SIG-M5 treated with dmso at 0.1 percent for 504 hours (cell line): ENCODE measurements around the gene MAPT.
"Not testable (repeated sequence)": the region's sequence is repeated elsewhere in the genome, so short reads cannot be mapped to it uniquely, and the experiment has no call there.

Experiments
- DNase-seq: peaks from one replicate; lab custom pipeline; 2025; ENCODE audit not compliant: unreplicated experiment; lab: John Stamatoyannopoulos, UW

The MAPT gene

DNA sequence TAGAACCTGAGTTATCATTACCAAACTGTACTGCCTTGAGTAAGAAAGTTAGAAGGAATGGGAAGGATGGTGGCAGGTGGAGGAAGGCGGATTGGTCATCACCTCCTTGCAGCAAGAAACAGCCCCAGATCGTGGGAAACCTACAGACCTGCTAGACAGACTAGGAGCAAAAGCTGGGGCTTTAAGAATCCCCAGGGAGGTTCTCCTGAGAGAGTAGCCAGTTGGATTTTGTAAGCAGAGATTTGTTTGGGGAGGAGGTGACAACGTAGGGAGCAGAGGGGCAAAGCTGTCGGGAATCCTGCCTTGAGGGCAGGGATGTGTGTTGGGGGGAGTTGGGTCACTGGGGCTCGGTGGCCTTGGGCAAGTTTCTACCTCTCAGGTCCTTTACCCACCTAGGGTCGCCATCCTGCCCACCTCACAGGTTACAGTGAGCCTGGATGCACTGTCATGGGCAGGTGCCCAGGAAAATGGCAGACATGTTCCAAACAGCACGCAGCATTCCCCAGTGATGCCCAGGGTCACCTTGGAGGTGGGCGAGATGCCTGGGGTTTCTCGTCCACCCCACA lies 55.5 kb downstream of the MAPT start:
- DNase-seq = no peak

DNA sequence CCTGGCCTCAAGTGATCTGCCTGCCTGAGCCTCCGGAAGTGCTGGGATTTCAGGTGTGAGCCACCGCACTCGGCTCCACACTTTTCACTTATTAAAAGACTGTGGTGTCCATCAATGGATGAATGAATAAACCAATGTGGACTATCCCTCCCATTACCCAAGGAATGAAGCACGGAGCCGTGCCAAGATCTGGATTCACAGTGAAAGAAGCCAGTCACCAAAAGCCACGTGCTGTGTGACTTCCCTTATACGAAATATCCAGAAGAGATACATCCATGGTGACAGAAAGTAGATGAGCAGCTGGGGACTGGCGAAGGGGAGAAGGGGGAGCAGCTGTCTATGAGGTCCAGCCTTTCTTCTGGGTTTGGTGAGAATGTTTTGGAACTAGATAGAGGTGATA lies 56.5 kb downstream of the MAPT start:
- DNase-seq = no peak

DNA sequence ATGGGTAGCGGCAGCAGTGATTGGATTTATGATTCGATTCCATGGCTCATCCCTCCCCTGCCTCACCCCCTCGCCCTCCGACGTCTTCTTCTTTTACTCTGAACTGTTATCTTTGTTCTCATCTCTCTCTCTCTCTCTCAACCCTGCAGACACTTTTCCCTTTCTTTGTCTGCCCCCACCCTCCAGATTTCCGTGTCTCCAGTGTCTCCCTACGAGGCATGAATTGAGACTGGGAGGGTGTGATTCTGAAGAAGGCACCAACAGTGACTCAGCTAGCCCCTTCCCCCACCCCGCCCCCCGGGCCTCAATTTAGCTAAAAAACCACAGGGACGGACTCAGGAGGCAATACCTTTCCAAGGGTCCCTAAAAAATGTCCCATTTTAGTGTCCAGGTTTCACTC lies 57.0 kb downstream of the MAPT start:
- no peak for DNase-seq

DNA sequence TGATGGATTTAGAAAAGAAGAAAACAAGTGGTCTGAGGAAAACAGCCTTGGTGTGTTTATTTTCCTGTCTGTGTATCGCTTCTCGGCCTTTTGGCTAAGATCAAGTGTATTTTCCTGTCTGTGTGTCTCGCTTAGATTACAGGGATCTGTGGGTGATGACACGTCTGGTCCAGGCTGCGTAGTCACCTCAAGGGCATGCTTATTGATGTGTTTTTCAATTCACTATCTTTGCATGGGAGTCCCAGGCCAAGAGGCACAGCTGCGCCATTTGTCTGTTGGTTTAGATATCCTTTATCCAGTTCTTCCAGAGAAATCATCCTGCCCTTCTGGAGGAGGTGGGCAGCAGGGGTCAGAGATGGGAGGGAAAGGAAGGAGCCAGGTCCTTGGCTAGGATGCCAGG lies 57.6 kb downstream of the MAPT start:
- no peak for DNase-seq

DNA sequence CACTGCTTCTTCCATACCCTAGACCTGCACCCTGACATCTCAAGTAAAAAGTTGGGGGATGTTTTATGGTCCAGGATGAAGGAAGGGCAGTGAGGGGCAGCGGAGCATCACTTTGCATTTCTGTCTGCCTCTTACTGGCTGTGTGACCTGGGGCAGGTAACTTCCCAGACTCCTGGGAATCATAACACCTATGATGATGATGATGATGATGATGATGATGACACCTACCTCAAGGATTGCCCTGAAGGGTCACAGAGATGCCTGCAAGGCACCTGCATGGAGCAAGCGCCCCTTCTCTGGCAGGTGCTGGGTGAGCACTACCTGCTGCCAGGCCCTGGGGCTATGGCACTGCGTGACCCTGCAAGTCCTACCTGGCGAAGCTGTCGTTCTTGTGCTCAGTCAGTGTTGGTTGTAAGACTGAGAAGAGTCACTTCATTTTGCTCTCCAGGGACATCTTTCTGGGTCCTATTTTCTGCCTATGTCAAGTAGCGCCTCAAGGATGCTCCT lies 58.5 kb downstream of the MAPT start:
- no peak for DNase-seq

DNA sequence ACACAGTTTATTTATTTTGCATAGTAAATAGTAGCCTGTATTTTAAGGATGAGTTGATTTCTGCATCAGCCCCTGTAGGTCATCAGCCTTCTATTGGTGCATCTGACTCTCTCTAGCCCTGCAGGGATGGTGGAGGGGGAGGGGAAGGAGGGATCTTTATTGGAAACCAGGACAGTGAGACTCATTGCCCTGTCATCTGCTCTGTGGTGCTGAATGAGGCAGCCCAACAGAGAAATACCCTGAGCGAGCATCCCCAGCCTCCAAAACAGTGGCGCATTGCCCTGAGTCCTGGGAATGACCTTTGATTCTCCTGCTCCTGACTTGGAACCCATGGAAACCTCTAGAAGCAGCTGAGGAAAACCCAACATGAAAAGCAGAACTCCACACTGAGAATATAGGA lies 59.2 kb downstream of the MAPT start:
- DNase-seq = no peak

DNA sequence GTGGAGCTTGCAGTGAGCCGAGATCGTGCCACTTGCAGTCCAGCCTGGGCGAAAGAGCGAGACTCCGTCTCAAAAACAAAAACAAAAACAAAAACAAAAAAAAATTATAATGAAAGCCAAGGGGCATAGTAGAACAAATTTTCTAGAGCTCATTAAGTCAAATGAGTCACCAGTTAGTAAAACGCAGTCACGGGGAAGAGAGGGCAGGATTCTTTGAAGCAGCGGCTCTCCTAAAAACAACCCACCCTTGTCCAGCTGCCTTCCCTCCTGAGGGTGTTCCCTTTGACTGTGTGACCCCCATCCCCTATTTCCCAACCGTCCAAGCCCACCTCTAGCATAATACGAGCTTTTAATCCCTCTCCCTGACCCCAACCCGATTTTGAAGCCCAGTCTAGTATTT lies 60.6 kb downstream of the MAPT start:
- no peak for DNase-seq

DNA sequence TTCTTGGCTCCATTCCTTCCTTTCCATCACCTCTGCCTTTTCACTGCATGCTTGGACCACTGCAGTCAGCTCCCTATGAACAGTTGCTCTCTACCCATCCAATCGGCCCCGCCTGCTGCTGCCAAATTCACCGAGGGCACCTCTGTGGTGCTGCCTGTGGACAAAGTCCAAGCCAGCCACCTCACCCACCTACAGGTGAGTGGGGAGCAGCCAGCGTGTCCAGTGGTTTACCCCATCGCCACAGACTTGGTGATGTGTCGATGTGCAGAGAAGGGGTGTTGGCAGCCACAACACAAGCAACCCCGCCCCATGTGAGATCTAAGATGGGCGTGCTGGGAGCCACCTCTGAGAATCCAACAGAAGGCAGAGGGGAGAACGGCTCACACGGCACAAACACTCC lies 61.0 kb downstream of the MAPT start:
- no peak for DNase-seq

DNA sequence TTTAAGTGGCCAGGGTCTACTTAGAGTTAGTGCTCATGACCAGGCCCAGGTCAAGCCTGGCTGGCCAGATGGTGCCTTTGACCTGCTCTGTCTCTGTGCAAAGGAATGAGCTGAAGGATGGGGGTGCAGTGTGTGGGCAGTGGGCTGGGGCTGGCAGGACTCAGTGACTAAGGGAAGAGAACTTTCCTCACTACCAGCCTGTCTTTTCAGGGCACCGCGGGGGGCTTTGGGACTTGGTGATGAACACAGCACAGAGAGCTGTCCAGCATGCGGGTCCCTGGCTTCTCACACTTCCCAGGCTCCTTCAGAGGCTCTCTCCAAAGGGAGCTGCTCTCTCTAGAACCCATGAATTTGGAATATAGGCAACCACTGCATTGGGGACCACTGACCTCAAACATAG lies 61.7 kb downstream of the MAPT start:
- DNase-seq = no peak

DNA sequence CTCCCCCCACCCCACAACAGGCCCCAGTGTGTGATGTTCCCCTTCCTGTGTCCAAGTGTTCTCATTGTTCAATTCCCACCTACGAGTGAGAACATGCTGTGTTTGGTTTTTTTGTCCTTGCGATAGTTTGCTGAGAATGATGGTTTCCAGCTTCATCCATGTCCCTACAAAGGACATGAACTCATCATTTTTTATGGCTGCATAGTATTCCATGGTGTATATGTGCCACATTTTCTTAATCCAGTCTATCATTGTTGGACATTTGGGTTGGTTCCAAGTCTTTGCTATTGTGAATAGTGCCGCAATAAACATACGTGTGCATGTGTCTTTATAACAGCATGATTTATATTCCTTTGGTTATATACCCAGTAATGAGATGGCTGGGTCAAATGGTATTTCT lies 62.4 kb downstream of the MAPT start:
- DNase-seq = not testable (repeated sequence)

DNA sequence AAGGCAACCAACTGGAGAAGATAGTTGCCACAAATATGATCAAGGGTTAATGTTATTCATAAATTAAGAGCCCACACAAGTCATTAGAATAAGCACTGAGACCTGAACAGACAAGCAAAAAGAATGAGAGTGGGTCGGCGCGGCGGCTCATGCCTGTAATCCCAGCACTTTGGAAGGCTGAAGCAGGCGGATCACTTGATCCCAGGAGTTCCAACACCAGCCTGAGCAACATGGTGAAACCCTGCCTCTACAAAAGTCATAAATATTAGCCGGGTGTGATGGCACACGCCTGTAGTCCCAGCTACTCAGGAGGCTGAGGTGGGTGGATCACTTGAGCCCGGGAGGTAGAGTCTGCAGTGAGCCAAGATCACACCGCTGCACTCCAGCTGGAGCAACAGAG lies 64.0 kb downstream of the MAPT start:
- no peak for DNase-seq

DNA sequence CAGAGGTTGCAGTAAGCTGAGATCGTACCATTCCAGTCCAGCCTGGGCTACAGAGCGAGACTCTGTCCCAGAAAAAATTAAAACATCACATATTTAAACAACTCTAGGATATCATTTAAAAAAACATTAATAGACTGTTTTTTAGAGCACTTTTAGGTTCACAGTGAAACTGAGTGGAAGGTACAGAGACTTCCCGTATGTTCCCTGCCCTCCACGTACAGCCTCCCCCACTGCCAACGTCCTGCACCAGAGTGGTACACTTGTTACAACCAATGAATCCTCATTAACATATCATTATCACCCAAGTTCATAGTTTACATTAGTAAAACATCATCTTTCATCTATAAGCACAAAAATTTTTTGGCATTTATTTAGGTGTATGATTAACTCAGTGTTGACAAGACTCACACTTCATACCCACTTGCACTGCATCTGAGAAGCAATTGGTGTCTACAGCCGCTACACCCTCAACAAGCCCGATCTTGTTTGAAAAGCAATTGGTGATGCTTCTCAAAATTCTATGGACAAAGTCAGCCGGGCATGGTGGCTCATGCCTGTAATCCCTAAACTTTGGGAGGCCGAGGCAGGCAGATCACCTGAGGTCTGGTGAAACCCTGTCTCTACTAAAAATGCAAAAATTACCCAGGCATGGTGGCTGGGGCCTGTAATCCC lies 64.8 kb downstream of the MAPT start:
- no peak for DNase-seq

DNA sequence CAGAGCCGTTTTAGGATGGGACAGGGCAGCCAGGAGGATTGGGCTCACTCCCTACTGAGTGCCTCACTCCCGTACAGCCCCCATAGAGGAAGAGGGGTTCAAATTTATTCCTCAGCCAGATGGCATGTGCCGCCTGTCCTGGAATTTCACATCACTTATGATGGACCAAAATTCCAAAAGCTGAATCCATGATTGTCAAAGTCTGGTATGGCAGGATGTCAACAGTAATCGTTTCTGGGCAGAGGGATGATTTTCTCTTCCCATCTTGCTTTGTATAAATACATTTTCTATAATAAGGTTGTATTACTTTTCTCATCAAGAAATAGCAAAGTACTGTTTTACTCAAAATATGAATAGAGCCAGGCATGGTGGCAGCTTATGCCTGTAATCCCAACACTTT lies 66.0 kb downstream of the MAPT start:
- no peak for DNase-seq

DNA sequence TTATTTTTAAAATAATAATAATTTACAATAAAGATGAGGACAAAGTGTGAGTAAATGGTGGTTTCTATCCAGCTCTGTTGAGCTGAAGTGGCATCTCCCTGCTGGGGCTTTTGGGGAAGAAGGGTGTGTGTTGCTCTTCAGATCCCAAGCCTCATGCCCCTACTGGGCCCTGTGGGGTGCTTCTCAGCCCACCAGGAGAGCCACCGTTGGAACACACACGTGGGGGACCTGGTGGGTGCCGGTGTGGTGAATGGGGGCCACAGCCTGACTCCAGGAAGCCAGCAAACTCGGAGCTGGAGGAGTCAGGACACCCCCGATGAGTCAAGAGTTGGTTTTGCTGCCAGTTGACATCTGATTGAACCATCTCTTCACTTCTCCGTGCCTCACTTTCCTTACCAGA lies 66.9 kb downstream of the MAPT start:
- no peak for DNase-seq

DNA sequence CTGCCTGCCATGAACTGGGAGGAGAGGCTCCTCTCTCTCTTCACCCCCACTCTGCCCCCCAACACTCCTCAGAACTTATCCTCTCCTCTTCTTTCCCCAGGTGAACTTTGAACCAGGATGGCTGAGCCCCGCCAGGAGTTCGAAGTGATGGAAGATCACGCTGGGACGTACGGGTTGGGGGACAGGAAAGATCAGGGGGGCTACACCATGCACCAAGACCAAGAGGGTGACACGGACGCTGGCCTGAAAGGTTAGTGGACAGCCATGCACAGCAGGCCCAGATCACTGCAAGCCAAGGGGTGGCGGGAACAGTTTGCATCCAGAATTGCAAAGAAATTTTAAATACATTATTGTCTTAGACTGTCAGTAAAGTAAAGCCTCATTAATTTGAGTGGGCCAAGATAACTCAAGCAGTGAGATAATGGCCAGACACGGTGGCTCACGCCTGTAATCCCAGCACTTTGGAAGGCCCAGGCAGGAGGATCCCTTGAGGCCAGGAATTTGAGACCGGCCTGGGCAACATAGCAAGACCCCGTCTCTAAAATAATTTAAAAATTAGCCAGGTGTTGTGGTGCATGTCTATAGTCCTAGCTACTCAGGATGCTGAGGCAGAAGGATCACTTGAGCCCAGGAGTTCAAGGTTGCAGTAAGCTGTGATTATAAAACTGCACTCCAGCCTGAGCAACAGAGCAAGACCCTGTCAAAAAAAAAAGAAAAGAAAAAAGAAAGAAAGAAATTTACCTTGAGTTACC lies 68.0 kb downstream of the MAPT start:
- no peak for DNase-seq

DNA sequence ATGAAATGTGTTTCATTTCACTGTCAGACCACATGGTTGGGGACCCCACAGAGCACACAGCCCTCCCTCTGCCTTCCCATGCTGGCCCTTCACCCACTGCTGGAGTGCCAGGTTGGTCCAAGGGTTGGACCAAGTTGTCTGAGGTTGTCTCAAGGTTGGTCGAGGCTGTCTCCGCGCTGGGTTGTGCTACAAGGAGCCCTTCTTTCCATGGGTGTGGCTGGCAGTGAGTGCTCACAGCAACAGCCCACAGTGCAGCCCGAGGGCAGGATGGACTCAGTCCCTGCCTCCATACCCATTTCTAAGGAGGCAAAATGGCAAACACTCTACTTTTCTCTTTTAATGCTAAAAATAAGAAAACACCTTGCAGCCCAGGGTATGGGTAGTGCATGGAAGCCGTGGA lies 68.9 kb downstream of the MAPT start:
- DNase-seq = no peak

DNA sequence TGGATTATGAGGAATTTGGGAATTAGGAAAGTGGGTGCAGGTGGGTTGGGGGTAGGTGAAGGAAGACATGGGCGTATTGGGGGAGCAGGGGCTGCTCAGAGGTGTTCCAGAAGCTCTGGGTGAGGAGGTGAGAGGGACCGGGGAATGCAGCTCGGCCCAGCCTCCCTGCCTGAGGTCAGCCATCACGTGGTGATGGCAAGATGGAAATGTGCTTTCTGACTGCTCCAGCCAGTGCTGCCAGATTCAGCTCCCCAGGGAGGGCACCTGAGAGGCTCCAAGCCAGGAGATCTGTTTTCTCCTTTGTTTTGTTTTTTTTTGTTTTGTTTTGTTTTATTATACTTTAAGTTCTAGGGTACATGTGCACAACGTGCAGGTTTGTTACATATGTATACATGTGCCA lies 69.5 kb downstream of the MAPT start:
- DNase-seq = no peak

DNA sequence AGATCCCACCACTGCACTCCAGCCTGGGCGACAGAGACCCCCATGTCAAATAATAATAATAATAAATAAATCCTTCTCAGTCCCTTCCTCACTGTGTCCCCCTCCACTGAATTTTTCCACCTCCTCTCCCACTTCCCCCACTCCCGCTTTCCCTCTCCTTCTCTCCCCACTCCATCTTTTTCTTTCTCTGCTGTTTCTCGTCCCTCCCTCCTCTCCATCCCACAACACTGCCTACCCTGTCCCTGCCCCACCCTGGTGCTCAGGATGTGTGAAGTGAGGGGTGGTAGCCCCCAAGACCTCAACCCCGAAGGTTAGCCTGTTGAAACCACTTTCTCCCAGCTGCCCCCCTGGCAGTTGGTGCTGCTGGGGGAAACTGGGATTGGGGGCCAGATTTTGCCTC lies 70.3 kb downstream of the MAPT start:
- no peak for DNase-seq

DNA sequence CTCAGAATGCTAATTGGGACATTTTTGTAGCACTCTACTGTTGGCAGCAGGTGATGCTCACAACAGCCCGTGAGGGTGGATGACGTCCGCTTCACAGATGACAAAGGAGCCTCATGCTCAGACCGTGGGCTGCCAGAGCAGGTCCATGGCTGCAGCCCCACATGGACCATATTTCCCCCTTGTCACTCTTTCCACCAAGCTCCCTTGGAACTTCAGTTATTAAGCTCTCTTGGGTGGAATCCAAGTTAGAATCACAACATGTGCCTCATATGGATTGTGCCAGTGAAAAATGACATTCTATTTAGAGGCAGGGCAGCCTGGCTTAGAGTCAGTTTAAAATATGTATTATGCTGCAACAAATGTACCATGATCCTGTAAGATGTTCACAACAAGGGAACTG lies 71.5 kb downstream of the MAPT start:
- no peak for DNase-seq

DNA sequence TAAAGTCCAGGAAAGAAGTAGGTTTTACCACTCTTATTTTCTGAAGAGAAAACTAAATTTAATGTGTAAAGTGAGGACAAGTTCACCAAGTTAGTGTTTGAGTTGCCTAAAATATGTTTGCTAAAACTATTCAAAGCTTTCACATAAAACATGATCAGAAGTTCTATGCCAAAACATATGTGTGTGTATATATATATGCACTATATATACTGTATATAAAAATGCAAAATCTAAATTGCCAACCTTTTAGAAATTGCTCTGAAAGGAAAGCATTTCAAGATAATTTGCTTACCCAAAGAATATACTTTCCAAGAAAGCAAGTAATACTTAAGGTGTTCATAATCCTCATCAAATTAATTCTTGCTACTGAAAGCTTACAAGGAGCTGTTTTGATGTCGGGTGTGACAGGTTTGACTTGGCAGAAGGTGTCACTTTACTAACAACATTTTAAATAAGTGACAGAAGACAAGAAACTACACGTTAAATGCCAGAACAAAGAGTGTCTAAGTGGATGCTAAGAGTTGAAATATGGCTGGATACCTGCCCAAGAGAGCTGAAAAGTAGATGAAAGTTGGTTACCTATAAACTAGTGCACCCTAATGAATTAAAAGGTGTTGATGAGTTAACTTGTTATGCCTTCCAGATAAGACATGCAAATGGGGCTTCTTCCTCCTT lies 72.4 kb downstream of the MAPT start:
- no peak for DNase-seq

DNA sequence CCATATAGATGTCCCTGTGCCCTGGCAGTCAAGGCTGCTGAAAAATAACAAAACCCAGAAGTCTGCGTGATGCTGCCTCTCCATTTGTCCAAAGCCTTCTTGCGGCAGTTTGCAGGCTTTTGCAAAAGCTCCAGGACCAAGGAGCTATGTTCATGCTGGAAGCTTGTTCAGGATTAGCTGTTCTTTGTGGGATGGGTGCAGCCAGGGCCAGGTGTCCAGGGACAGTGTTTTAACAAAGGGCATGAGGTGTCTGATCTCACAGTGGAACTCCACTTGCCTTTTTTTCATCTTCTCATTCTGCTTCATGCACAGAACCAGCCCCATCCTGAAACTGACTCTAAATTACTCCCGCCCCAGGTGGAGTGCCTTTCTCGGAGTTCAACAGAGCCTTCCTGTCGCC lies 73.0 kb downstream of the MAPT start:
- DNase-seq = no peak

DNA sequence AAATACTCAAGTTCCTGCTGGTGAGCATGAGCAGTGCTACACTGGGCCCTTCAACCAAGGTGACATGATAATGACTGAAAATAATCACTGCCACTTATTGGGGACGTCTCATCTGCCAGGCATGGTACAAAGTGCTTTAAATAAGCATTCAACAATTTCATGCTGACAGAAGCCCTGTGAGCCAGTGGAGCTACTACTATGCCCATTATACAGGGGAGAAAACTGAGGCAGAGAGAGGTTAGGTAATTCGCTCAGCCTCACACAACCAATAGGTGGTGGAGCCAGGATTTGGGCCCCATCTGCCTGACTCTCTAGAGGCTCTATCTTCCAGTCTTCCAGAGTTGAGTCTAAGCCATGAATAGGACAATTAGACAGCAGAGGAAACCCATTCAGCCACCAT lies 74.4 kb downstream of the MAPT start:
- no peak for DNase-seq
